SHP77 treated with DMSO at 0.1 percent for 48 hours (cell line): Measurements from ENCODE around the gene ENTPD3.
"Not testable (repeated sequence)": the region's sequence is repeated elsewhere in the genome, so short reads cannot be mapped to it uniquely, and the experiment has no call there.

Source experiments
- DNase-seq: peaks from one replicate; lab custom pipeline; 2025; lab: John Stamatoyannopoulos, UW

The ENTPD3 gene

GRCh38 chr3:40407007-40407406 lies 20.0 kb downstream of the ENTPD3 start:
- DNase-seq = no peak

DNA sequence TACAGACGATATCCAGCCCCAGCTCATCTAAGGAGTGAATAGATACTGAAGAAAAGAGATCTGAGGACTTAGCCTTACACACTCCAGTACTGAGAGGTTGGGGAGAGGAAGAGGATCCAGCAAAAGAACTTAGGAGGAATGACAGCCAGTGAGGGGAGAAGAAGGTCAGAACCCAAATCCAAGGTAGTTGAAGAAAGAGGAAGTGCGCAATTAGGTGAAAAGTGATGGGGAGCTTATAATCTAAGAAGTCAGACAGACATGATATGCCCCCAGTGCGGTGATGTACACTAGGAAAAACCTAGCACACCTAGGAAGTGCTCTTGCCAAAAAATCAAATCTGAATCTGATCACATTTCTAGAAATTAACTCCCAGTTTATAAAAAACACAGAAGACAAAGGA lies 20.6 kb downstream of the ENTPD3 start:
- no peak for DNase-seq

DNA sequence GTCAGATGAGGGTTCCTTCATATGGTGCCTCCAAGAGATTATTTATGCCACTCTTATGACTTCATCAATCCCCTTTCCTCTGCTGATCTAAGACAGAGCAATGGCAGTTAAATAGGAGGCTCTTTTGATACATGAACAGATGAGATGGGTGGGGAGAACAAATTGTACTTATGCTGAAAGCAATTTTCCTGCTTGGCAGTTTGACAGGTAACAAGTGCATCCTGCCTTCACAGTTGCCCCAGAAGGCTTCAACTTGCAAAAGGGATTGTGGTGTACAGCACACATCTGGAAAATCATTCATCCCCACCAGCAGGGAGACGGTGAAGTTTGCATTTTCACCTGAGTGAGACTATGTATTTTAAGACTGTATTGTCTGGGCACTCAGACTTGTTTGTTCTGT lies 27.3 kb downstream of the ENTPD3 start:
- no peak for DNase-seq

DNA sequence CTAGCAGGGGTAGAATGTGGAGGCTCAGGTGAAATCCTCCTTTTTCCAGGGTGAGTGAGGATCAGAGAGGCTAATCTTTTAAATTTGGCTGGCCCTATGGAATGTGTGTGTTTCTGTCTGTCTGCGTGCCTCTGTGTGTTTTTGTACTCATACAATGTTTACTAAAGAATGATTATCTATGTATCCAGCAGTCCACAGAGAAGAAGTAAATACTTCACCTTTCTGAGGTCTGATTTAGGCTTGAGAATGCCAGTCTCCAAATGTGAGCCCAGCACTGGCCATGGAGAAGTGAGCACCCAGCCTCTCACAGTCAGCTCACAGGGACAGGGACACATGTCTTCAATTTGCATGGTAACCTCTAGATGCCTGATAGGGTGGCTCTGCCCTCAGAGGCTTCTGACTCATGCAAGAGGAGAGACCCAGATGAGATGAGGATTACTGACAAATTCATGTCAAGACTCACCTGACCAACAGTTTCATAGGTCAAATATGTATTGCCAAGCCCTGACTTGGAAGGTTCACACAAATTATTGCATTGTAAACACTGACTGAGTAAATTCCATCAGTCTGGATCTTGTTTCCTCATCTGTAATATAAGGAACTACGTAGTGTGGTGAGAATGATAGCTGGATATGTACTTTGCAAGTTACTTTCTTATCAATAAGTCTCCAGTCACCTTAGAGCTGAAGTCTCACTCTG lies 31.0 kb downstream of the ENTPD3 start:
- DNase-seq = no peak

GRCh38 chr3:40422861-40423260 lies 35.9 kb downstream of the ENTPD3 start:
- no peak for DNase-seq

GRCh38 chr3:40427045-40427669 lies 40.2 kb downstream of the ENTPD3 start:
- no peak for DNase-seq

GRCh38 chr3:40432793-40433192 lies 45.8 kb downstream of the ENTPD3 start:
- no peak for DNase-seq

DNA sequence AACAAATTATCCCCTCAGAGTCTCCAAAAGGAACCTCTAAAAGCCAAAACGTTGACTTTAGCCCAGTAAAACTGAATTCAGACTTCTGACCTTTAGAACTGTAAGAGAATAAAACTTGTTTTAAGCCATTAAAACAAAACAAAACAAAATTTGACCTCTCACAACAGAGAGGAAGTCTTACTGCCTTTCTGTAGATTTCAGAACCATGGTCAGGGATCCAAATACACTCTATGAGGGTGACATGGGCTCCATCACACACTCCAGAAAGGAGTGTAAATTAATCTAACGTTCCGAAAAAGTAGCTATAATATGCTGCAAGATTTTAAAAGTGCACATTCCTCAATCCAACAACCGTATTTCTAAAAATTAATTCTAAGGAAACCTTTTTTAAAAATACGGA lies 50.9 kb downstream of the ENTPD3 start:
- no peak for DNase-seq

- no peak for DNase-seq
These were observed 58.1 kb downstream of the ENTPD3 start for GRCh38 chr3:40445062-40445461.

GRCh38 chr3:40445880-40446279 lies 58.9 kb downstream of the ENTPD3 start:
- DNase-seq = no peak

- DNase-seq = no peak
These were observed 63.5 kb downstream of the ENTPD3 start for GRCh38 chr3:40450438-40450837.

DNA sequence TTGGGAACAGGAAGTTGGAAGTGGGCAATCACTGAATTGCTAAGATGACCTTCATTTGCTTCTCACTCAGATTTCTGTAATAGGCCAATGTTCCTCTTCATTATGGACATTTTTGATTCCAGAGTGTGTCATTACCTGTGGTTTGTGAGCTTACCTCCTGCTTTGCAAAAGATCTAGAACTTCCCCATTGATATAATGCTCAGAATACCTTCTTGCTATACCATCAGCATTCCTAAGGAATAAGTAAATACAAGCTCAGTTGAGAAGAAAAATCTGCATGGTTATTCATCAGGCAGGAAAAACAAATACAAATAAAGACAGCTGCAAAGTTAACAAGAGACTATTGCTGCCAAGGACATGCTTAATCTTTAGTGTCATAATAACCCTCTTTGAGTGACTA lies 64.6 kb downstream of the ENTPD3 start:
- no peak for DNase-seq

DNA sequence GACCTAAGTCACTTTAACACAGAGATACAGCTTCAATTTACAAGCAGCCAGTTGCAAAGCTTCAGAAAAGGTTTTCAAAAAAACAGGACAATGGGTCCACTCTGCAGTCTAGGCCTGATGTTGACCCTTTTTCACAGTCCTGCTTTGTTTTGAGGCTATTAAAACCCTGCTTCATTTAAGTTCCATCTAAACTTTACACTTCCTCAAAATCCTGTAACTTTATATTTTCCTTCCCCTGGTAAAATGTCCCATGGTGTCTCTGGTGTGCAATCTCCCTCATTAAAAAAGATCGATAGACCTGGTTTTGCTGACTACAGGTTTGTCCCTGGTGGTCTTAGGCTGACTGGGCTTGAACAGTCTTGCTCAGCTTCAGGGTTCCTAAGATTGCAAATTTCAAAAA lies 65.1 kb downstream of the ENTPD3 start:
- no peak for DNase-seq

DNA sequence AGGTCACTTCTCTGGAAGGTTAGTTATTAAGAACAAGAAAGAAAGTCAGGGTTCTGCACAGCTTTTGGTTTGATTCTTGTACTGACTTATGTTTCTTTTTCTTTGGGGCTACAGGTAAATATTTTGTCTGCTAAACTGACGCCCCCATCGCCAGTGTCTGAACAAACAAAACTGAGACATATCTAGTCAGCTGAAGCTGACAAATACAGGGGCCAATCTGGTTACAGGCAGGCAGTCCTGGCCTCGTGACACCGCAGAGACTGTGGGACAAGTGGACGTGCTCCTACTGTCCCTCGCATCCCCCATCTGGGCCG lies 65.5 kb downstream of the ENTPD3 start:
- no peak for DNase-seq

- peak; percentile 98 for DNase-seq
These were observed 66.1 kb downstream of the ENTPD3 start for GRCh38 chr3:40452876-40453730.

- DNase-seq = no peak
These were observed 66.9 kb downstream of the ENTPD3 start for GRCh38 chr3:40453933-40454332.

DNA sequence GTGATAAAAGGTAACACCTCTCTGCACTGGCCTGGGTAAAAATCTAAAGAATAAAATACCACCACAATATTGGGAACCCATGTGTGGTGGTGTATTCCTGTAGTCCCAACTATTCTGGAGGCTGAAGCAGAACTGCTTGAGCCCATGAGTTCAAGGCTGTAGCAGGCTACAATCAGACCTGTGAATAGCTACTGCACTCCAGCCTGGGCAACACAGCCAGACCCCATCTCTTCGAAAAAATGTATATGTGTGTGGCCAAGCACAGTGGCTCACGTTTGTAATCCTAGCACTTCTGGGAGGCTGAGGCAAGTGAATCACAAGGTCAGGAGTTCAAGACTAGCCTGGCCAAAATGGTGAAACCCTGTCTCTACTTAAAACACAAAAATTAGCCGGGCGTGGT lies 68.3 kb downstream of the ENTPD3 start:
- no peak for DNase-seq

DNA sequence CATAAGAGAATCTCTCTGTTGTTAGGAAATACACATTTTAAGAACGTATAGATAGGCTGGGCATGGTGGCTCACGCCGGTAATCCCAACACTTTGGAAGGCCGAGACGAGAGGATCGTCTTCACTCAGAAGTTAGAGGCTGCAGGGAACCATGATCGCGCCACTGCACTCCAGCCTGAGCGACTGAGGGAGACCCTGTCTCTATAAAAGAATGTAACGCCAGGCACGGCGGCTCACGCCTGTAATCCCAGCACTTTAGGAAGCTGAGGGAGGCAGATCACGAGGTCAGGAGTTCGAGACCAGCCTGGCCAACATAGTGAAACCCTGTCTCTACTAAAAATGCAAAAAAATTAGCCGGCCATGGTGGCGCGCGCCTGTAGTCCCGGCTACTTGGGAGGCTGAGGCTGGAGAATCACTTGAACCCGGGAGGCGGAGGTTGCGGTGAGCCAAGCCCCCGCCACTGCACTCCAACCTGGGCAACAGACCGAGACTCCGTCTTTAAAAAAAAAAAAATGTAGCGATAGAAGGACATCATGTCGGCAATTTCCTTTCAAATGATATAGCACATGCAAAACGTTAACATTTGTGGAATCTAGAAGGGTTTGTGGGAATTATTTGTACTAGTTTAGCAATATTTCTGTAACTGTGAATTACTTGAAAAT lies 69.4 kb downstream of the ENTPD3 start:
- DNase-seq = no peak

DNA sequence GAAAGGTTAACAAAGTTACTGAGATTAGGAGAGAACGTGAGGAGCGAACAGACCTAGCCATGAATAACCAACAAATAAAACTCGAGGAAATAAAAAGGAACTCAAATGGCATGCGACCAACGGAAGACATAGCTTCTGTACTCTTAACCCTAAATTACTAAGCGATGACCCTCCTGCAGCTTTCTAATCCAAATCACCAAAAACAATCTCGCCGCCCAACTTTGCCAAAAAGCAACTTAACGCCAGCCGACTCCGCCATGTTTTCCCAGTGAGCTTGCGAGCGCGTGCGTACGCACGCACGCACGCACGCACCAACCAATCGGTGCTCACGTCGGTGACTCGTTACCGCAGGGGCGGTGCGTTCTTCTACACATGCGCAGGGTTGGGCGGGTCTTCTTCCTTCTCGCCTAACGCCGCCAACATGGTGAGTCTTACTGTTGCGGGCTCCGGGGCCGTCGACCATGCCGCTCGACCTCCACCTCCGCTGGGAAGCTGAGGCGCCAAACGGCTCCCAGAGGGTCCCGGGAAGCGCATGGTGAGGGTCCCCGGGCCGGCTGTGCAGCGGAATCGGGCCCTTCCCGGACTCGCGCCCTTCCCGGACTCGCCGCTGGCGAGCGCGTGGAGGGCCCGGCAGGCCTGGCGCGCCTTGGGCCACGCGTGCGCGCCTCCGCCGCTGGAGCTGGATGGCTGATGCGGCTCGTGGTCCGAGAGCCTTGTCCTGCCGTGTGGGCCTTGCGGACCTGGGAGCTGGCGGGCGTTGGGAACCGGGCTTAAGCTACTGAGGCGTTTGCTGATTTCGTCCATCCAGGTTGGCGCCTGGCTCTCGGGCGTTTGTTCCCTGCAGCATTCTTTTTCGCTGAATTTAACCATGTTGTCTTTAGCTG lies 70.2 kb downstream of the ENTPD3 start, which contains the start of gene RPL14:
TSS of gene RPL14 (plus strand) at position 400 of the 884 bp plus-strand sequence. CDS start at position 533, 133 bp downstream.
- DNase-seq = peak; percentile 72

DNA sequence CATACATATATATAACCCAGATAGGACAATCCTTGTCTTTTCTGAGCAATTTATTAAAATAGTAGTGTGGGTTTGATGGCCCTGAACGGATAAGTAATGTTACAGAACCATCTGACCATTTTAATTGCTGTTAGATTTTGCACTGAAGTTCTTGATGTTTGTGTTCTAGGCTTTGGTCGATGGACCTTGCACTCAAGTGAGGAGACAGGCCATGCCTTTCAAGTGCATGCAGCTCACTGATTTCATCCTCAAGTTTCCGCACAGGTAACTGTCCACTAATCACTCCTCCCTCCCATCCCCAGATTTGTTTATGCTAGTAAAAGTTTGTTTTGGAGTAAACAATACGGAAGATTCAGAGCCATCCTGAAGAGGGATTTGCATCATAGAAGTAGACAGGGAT lies 71.5 kb downstream of the ENTPD3 start:
- DNase-seq = no peak

GRCh38 chr3:40460481-40460880 lies 73.5 kb downstream of the ENTPD3 start:
- not testable (repeated sequence) for DNase-seq

- no peak for DNase-seq
These were observed 74.2 kb downstream of the ENTPD3 start for GRCh38 chr3:40461161-40461560.
